ENCODE measurements around the gene ABCA1.
"Not testable (repeated sequence)": the region's sequence is repeated elsewhere in the genome, so short reads cannot be mapped to it uniquely, and the experiment has no call there.

The ABCA1 gene

DNA sequence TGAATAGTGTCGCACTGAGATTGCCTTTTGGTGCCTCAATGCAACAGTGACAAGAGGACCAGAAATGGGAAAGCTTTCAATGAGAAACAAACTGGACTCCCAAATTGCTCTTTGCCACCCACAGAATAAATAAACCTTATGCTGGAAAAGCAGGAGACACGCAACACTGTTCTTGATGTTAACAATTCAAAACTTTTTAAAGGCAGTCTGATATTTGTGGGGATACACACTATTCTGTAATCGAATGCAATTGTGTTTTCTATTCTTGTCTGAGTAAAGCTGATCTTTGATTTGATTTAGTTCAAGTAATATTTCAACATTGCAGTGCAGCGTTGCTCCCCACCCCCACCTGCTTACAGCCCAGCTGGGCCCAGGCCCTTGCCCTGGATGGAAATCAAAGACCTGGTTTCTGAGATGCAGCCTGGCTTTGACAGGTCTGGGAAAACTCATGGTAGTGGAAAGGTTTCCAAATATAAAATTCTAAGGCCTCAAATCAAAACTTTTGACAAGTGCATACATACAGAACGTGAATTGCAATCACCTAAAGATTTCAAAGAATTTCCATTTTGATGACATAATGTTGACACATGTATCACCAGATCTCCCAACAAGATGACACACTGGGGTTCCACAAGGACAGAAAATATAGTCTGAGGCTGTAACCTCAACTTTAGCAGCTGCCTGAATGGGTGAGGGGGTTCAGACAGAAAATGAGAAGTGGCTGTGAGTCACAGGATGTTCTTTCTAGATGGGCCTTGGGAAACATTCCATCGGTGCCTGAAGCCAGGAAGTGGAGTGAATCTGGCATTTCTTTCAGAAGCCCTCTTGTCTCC, 55.1 kb downstream of the ABCA1 start:
- DNase-seq (ENCODE audit: low read depth in 2 of 2) = no peak

DNA sequence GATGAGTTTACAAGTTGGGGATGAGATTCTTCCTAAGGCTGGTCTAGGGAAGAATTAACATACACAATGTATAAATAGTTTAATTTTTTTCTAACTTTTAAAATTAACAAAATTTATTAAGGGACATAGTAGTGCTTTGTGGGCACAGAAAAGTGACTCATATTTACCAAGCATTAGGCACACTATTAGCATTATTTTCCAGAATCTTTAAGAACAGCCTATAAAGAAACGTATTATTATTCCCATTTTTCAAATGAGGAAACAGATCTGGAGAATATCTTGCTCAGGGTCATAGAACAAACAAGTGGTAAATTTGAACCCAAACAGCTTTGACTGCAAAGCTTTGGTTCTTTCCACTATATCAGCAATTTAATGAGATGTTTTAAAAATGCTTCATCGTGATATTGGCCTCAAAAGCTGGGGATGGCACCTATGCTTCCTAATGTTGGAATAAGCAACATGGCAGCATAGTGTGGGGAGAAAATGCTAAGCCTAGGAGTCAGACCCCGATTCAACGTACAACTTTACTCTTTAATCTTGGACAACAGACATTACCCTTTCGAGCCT, 55.9 kb downstream of the ABCA1 start:
- no peak for DNase-seq (ENCODE audit: low read depth in 2 of 2)

DNA sequence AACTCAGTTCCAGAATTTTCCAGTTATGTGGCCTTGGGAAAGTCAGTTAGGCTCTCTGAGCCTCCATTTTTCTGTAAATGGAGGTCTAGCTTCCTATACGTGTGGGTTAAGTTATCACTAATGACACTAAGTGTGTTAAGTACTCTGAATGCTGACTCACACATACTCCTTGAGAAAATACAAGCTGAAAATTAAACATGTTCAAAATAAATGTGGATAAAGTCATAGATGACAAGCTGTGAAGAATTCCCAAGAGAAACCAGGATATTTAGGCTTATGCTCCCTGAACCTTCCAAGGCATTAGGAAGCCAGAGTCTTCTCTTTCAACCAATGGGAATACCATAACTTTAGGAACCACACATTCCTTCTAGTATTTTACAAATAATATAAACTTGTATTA, 58.1 kb downstream of the ABCA1 start:
- no peak for DNase-seq (ENCODE audit: low read depth in 2 of 2)

DNA sequence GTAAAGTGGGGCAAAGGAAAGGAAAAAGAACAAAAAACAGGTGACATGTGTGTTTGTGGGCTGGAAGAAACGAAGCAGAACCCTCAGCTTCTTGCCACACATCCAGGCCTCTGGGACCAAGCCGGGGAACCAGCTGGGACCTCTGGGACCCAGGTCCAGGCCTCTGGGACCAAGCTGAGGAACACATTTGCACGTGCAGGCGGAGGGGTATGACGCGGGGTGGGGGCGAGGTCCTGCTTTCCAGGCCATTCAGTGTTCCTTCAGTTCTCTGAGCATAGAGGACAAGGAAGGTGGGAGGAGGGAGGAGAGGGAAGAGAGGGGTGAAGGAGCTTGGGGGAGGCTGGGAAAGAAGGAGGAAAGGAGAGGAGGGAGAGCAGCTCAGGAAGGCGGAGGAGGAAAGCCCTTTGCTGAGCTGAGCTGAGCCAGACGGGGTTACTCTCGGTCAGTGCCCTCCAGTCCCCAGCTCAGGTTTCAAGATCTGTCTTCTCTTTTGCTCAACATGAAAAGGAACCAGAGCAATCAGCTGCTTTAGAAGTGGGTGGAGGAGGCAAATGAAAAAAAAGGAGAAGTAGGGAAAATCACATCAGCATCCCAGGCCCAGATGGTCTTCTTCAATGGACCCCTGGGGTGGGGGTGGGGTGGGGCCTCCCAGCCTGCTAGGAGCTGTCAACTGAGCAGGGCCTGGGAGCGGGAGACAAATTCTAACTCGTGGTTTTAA, 59.1 kb downstream of the ABCA1 start:
- DNase-seq (ENCODE audit: low read depth in 2 of 2) = no peak

DNA sequence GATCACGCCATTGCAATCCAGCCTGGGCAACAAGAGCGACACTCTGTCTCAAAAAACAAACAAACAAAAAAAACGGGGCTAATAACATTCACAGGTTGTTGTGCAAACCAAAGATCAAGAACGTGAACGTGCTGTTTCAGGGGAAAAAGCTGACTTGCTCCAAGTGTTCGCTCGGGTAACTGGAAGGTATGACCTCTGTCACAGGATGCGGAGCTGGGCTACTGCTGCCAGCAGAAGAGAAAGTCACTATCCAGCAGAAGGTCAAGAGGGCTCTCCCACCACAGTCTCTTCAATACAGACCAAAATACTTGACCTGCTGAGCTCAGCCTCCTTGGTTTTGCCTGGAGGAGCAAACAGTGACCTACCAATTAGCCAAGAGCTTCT, 59.7 kb downstream of the ABCA1 start:
- no peak for DNase-seq (ENCODE audit: low read depth in 2 of 2)

DNA sequence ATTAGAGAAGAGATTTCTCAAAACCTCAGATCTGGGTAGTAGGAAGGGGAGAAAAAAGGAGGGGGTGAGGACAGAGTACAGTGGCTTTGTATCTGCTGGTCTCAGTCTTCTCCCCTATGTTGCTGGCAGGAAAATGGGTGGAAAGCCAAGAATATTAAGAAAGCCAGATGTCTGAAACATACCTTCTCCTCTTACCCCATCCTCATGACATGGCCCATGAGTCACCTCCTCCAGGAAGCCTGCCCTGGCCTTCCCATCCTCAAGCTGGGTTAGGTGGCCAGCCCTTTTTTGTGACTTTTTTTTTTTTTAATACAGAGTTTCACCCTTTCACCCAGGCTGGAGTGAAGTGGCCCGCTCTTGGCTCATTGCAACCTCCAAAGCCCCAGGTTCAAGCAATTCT, 61.8 kb downstream of the ABCA1 start:
- no peak for DNase-seq (ENCODE audit: low read depth in 2 of 2)

DNA sequence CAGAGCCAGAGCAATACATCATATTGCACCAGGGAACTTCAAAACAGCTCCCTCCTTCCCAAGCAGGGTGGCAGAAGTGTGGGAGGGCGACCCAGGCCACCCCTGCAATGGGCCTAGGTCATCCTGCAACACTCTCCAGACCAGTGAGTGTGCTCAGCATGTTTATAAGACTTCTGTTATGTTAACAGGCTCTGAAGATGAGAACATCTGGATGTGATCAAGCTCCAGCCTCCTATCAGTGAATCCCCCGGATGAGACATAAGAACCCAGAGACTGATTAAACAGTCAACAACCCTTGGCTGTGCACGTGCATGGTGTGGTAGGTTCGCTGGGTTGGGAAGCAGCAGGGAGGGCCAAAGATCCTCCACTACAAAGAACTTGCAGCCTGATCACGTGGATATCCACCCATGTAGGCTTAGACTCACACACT, 63.3 kb downstream of the ABCA1 start:
- DNase-seq (ENCODE audit: low read depth in 2 of 2) = no peak

DNA sequence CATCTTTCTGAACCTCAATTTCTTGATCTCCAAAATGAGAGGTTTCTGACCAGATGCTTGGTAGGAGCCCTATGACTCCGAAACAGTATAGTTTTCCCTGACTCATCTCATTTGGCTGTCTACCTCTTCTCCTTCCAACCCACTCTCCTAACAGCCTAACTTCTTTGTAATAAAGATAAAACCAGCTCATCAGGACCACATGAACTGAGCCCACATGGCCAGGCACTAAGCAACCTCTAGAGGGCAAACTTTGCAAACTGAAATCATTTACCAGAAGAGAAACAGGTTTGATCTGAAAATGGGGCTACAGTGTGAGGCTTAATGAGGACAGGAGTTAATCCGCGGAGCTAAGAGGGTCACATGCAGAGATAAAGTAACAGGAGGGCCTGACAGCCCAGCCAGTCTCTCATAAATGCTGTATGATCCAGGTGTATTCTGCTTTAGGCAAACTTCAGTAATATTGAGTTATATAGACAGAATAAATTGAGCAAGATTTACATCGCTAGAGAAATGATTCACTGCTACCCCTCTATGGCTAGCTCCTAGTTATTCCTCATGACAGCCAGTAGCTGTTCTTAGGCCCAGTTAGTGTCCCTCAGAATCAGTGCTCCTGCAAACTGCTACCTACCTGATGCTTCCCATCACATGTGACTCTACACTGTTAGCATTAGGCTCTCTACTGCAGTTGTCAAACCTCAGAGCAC, 64.6 kb downstream of the ABCA1 start:
- peak; percentile 5 to 15 for DNase-seq (ENCODE audit: low read depth in 2 of 2)

DNA sequence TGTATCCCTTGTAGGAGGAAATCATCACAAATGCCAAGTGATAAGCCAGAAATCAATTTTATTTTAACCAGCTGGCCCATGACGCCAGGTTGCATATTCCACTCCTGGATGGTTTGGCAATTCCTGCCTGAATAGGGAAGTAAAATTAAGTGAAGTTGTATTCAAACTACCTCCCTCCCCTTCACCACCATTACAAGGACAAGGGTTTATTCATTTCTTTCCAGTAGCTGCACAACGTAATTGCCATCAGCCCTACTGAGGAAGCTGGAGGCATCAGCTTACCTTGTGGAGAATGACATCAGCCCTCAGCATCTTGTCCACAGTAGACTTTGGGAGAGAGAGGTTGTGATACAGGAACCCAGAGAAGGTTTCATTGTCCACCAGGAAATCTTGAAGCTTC, 66.6 kb downstream of the ABCA1 start:
- DNase-seq (ENCODE audit: low read depth in 2 of 2) = no peak

DNA sequence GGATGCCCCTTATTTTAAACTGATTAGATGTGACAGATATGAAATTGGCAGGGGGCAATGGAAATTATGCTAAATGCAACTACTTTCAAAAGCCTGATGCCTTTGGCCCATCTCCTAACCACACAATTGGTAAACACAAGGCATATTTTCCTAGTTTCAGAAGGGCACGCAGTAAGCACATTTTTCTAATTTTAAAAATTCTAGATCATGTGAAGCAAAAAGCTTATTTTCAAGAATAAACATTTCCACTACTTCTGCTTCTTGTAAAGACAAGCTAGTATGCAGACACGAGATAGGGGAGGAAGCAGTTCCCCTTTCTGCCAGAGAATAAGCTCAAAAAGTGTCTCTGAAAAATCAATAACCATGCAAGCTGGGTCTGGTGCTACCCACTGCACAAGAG, 67.7 kb downstream of the ABCA1 start:
- no peak for DNase-seq (ENCODE audit: low read depth in 2 of 2)

DNA sequence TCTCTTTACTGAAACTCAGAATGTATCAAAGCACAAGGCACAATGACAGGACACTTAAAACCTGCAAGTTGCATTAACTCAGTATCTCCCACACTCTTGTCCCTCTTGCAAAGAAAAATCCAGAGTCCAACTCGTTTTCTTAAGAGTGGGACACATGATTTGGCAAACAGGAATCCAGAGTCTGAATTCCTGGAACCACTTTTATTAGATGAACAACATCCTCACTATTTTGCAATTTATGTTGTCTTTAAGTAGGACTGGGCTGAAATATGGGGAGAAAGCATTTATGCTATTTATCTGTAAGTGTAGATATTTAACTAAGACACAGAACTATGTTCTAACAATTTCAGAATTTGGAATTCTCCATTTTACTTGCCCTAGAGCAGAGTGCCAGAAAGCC, 69.1 kb downstream of the ABCA1 start:
- no peak for DNase-seq (ENCODE audit: low read depth in 2 of 2)

DNA sequence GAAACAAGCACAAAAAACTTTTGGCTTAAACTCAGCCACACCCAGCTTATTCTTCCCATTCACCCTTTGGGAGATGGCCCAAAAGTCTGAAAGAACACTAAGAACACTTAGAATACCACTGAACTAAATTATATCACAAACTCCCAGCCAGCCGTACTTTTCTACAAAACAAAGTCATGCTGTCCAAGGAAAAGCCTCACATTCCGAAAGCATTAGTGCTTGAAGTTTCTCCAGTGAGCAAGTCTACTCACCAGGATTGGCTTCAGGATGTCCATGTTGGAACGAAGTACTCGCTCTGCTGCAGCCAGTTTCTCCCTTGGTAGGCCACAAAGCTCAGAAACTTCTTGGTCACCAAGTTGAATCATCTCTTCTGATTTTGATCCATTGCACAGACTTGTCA, 69.7 kb downstream of the ABCA1 start:
- DNase-seq (ENCODE audit: low read depth in 2 of 2) = no peak

DNA sequence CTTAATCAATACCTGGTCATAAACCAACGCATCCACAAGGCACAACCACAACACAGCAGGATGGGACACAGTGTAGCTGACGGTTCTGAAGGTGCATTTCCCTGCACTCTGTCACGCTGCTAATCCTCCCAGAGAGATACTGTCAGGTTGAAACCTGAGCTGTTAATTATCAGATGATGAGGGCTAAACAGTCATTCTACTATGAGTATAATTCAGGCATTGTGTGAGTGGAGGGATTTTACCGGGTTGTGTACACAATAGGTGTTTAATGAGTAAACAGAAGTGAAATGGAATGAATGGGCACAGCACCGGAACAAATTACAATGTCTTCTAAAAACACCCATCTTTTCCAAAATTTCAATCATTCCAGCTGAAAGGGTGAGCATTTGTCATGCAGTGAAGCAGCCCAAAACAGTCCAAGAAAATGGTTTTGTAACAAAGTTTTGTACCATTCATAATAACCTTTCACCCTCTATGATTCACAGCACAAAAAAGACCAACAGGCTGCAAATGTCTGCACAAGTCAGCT, 71.5 kb downstream of the ABCA1 start:
- DNase-seq (ENCODE audit: low read depth in 2 of 2) = no peak

DNA sequence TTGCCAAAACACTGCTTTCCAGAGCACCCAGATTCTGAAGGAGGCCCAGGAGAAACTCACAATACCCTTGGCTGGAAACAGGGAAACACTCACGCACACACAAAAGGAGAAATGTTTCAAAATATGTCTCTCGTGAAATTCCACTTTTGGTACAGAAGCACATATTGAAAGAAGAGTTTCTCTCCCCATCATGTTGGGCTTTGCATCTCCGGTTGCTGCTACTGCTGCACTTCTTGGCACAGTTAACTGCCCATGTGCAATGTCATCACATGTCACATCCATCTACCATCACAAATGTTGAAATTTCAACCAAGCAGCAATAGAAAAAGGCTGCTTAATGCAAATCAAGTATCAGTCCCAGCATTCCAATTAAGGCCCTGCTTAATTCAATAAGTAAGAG, 72.1 kb downstream of the ABCA1 start:
- DNase-seq (ENCODE audit: low read depth in 2 of 2) = no peak

DNA sequence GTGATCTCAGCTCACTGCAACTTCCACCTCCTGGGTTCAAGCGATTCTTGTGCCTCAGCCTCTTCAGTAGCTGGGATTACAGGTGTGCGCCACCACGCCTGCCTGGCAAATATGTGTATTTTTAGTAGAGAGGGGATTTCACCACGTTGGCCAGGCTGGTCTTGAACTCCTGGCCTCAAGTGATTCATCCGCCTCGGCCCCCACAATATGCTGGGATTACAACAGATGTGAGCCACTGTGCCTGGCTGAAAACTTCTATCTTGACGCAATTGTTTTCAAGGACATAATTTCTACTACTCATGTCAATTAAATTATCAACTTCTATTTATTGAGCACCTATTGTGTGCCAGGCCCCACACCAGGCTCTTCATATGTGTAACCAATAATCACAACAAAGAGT, 72.7 kb downstream of the ABCA1 start:
- not testable (repeated sequence) for DNase-seq (ENCODE audit: low read depth in 2 of 2)

DNA sequence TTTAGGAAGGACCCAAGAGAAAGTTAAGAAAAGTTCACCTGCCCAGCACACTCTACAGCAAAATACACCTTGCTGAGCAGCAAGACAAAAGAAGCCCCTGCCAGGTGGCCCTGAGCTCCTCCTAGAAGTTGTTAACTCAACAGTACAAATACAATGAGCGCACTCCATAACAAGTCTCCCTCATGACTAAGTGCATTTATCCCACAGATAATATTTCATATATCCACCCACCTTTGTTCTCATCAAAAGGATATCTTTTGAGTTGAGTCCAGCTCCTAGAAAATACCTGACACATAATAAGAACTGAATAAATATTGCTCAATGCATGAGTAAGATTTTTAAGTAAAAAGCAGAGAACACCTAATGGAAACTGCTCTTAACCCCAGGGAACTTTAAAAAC, 73.3 kb downstream of the ABCA1 start:
- DNase-seq (ENCODE audit: low read depth in 2 of 2) = no peak

DNA sequence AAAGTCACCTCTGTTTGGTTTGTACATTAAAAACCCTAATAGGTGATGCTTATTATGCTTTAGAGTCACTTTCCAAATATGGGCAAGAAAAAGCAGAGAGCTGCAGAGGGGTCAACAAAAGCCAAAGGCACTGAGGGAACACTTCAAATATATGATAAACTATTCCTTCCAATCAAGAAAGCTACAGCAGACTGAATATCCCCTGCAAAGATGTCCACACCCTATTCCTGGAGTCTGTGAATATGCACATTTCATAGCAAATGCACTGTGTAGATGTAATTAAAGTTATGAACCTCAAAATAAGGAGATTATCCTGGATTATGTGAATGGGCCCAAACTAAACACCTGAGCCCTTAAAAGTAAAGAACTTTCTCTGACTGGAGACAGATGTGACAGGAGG, 74.3 kb downstream of the ABCA1 start:
- no peak for DNase-seq (ENCODE audit: low read depth in 2 of 2)

DNA sequence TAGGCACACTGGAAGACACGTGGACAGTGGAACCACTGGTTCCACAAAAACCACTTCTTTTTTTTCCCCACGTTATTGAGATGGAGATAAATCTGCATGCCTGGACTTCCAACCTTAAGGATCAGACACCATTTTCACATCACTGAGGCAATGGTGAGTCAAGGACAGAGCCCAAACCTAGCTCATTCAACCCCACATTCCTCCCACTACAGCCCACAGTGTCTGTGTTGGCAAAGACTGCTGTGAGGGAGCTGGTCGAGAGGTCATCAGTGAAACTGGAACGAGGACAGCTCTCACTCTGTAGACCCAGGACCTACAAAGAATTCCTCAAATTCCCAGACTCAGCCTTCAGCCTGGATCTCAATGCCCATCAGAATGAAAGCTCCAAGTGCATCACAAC, 74.8 kb downstream of the ABCA1 start:
- DNase-seq (ENCODE audit: low read depth in 2 of 2) = no peak

DNA sequence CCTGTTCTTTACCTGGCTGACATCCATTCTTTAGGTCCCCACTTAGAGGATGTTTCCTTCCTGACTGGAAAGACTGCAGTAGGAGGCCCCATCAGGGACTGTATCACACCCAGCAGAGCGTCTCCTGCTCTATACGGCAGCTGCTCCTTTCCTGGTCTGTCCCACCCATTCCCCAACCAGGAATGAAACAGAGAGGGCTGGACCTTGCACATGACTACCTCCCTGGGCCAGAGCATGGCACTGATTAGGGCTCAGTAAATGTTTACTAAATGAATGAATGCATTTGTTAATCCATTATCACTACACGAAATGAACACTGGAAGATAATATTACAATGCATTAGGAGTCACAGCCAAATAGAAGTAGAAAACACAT, 76.4 kb downstream of the ABCA1 start:
- no peak for DNase-seq (ENCODE audit: low read depth in 2 of 2)

DNA sequence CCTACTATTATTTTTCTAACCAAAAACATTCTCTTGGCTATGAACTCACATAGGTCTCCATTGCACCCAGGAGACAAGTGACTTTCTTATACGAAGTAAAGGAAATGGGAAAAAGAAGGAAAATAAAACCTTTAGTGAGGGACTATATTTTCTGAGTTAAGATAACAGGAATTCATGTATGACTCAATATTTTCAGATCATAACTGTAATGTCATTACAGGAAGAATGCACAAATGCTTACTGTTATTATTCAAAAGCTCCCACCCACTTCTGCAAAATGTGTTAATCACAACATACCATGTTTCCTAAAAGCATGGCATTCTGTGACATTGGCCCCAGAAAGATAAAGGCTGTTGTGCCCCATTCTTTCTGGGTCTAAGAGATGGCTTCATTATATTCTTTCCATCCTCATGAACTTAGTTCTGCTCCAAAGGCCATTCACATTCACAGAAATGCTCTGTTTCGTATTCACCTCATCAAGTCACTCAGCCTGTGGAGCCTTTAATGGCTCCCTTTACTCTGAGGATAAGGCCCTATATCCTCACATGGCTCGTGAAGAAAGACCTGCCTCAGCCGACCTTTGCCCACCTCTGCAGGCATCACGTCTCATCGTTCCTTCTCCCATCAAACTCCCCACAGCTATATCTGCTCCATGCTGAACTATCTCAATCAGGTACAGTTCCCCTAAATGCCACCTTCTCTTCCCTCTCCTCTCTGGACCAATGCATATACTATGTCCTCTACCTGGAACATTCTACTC, 77.0 kb downstream of the ABCA1 start:
- DNase-seq (ENCODE audit: low read depth in 2 of 2) = no peak

DNA sequence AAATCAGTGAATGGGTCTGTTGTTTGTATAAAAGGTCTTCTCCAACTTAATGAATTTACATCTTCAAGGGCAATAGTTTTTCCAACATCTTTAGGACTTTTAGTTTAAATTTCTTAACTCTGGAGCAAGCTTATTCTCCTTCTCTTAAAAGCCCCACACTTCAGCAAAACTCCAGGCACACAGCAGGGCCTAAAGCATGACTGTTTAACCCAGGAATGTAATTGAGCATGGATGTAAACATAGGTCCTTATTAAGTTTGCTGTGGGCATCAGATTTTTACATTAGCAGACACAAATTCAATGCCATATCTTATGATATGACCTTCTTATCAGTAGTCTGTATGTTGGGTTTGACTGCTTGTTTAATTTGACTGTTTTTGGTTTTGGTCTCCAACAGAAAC, 78.9 kb downstream of the ABCA1 start:
- DNase-seq (ENCODE audit: low read depth in 2 of 2) = no peak

DNA sequence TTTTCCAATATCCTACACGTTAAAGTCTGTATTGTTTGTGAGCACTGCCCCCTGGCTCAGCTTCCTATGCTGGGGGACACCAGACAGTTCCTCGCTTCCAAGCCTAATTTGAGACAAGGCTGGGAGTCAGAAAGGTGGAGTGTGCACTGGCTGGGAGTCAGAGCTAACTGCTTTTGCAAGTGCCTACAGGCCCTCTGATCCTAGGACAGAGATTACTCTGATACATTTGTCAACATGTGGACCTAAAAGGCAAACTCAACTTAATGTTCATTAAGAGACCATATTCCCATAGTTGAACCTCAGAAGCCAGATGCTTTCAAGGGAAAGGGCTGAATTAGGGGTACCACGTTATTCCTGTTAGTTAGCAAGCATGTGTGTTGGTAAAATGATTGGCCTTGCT, 83.2 kb downstream of the ABCA1 start:
- no peak for DNase-seq (ENCODE audit: low read depth in 2 of 2)

Measured in stimulated activated CD8-positive, alpha-beta memory T cell treated with anti-CD3 and anti-CD28 coated beads, Interleukin-15, amount 100 ng/mL, for 48 hours (primary cell).